HG02840 (cell line): ENCODE data around the gene ADGRF1.
"Not testable (repeated sequence)": the region's sequence is repeated elsewhere in the genome, so short reads cannot be mapped to it uniquely, and the experiment has no call there.

Experiments used
- ATAC-seq: cut with Tn5 transposase; IDR thresholded peaks from one replicate; pipeline ENCODE4 v1.9.1; 2021; ENCODE audit warnings: mild to moderate bottlenecking, moderate library complexity, moderate number of reproducible peaks; ENCODE audit not compliant: unreplicated experiment, low FRiP score

ADGRF1 gene

DNA sequence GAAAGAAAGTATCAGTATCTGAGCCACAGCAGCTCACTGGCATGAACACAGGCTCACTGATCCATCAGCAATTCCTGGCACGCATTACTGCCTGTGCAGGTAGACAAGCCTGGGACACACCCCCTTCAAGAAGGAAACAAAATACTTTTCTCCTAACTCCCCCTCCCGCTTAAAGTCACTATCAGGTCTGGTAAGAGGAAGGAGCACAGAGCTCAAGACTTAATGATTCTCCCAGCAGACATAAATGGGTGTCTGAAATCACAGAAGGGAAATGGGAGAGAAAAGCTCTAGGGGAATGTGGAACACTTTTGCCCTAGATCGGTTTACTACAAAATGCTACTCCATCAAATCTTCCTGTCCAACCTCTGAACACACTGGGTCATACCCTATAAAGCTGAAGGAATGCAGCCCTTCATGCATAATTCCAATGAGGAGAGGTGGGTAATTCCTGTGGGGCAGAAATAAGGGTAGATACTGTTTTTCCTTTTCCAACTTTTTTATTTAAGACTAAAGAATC lies at the start of gene ADGRF1:
Gene ADGRF1 (minus strand): TSS at position 58 of the 517 bp plus-strand sequence. CDS start 13,271 bp downstream, outside the sequence.
- ATAC-seq, result no peak

DNA sequence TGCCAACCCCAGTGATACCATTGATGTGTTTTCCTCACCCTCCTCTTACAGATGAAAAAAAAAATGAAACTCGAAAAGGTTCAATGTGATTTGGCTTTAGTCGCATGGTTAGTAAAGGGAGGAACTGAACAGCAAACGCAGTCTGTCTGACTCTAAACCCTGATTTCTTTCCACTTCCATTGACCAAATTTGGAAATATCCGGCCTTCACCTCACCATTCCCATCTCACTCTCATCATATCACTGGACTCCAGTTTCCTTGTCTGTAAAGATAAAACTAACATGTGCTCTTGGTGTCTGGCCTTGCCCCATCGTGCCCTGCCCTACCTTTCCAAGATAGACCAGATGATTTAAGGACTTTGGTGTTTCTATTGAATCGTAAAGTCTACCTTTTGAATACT lies 48.7 kb upstream of the ADGRF1 start:
- ATAC-seq, result no peak

DNA sequence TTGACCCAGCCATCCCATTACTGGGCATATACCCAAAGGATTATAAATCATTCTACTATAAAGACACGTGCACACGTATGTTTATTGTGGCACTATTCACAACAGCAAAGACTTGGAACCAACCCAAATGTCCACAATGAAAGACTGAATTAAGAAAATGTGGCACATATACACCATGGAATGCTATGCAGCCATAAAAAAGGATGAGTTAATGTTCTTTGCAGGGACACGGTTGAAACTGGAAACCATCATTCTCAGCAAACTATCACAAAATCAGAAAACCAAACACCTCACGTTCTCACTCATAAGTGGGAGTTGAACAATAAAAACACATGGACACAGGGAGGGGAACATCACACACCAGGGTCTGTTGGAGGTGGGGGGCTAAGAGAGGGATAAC lies 47.3 kb upstream of the ADGRF1 start:
- ATAC-seq, result not testable (repeated sequence)

DNA sequence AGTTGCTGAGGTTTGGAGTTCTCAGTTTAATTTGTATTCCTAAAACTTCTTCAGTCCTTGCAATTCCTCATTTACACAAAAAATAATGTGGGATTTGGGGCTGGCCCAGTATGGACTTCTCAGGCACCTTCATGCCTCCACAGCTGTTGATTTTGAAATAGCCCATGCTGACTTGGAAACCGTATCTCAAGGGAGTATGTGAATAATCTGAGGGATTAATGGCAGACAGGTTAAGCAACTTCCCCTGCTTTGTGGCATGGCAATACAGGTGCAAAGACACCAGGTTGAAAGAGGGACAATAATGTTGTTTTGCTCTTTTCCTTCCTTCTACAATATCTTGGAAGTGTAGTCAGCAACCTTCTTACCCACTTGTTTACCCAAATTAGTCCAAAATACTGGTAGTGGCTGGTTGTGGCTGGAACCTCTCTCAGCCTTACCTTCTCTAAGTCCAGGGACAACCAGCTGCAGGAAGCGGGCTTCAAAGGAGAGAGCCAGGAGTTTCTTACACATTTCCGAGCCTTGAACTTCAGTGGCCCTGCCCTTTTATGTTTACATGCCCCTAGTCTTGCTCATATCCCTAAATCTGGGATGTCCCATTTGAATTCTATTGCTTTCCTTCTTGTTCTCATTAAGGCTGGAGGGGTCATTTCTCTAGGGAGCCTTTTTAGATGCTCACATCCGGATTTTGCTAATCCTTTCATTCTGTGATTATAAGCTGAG lies 44.1 kb upstream of the ADGRF1 start:
- no peak for ATAC-seq

GRCh38 chr6:47084610-47085009 lies 42.5 kb upstream of the ADGRF1 start:
- no peak for ATAC-seq

DNA sequence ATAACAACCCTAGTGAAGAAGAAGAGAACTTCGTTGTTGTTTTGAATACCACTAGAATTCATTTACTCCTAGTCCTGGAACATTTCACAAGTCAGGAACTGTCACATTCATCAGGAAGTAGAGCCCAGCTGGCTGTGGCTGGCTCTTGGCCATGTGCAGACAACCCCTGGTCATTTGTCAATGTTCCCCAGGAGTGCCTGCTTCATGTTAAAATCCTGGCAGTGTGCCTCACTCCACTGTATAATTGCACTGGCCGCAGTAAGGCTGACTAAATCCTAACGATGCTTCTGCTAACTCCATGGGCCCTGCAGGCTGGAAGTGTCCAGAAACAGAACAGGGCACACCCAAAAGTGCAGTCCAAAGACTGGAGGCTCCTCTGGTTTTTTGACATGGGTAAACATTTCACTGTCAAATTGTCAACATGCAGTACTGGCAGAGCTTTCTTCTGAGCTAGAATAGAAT lies 41.5 kb upstream of the ADGRF1 start:
- ATAC-seq, result no peak

DNA sequence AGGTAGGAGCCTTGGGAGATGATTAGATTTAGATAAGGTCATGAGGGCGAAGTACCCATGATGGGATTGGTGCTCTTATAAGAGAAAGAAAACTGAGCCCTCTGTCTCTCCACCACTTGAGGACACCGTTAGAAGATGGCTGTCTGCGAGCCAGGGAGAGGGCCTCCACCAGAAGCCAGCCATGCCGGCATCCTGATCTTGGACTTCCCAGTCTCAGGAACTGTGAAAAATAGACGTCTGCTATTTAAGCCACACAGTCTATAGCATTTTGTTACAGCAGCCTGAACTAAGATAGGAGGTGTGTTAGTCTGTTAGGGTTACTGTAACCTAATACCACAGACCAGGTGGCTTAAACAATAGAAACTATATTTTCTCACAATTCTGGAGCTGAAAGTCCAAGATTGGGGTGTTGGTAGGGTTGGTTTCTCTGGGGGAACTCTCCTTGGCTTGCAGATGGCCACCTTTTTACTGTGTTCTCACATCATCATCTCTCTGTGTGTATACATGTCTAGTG lies 38.0 kb upstream of the ADGRF1 start:
- ATAC-seq, result no peak

GRCh38 chr6:47079638-47080037 lies 37.5 kb upstream of the ADGRF1 start:
- ATAC-seq, result no peak

GRCh38 chr6:47078991-47079390 lies 36.9 kb upstream of the ADGRF1 start:
- no peak for ATAC-seq

DNA sequence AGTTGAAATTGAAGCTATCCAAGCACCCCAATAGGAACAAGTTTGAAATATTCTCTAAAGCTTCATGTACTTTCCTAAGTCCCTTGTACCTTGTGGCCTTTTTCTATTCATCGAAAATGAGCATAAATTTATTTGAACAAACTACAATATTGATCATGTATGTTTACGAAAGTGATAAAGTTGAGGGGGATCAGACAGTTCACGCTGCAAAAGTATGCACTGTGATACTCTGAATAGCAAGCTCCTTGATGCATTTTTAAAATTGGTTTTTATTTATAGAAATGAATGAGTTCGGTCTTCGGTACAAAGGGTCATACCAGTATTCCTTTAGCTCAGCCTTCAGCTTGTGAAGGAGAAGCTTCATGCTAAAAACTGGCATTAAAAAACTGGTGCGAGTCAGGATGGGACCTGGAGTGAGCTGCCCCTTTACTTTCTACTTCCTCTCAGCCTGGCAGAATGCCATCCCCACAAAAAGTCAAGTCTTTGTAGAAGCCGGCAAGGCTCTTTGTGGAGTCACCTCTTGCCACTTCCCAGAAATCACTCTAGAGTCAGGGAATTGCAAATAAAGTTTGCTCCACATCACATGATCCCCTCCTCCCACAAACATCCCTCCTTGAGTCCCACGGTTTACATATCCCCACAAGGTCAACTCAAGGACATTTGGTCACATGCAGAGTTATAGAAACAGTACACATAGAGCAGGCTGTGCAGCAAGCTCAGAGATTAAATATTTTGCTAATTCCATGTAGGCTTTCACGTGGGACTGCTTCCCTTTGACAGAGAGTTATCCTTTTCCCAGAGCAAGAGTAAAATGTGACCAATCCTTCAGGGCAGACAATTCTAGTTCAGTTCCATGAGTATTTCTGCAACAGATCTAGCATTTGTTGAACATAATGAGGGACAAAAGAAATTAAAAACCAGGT lies 34.6 kb upstream of the ADGRF1 start:
- ATAC-seq, result no peak

- no peak for ATAC-seq
These were observed 33.7 kb upstream of the ADGRF1 start for GRCh38 chr6:47075741-47076421.

DNA sequence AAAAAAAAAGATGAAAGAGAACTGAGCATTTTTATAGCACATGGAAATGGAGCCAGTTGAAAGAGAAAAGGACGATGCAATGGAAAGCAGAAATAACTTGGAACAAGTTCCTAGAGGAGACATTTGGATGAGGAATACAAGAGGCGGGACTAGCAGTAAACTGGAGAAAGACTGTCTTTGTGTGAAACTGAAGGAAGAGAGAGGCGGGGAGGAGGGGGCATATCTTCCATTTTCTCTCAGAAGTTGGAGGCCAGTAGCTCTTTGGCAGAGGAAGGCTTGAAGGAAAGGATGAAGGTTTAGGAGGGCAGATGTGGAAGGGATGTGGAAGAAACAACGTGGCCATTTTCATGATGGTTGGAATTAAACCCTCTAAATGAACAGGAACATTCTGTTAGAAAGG lies 33.0 kb upstream of the ADGRF1 start:
- ATAC-seq, result no peak

GRCh38 chr6:47073125-47074110 lies 31.3 kb upstream of the ADGRF1 start:
- ATAC-seq, result no peak

DNA sequence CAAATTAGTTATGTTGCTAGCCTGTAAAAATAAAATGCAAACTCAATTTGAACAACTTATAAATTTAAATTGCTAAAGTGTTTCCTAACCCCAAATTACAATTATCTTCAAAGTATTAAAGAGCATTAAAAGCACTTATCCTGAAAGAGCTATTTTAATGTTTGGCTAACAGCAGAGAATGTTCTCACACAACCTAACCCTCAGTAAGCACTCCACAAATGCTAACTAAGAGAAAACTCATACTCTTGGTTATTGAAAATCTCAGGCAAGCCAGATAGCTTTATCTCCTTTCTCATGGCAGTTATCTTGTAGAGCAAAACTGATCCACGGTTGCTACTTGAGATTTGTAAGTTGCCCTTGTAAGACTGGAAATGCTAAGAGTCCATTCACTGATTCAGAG lies 30.5 kb upstream of the ADGRF1 start:
- no peak for ATAC-seq

- no peak for ATAC-seq
These were observed 29.5 kb upstream of the ADGRF1 start for GRCh38 chr6:47071681-47072080.

GRCh38 chr6:47070461-47070860 lies 28.3 kb upstream of the ADGRF1 start:
- no peak for ATAC-seq

DNA sequence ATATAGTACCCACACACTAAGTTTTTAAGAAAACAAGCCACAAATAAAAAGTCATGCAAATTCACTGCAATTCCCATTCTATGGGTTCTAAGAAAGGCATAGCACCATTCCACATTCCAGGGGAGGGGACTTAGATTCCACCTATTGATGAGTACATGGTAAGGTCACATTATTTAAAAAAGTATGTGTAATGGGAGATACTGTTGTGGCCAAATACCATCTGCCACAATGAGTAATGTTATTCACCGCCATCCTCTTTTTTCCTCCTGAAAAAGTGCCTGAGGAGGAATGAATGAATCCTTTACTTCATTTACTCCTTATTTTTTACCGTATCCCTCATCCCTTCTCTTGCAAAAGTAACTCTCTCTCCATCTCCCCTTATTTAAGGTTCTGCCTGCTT lies 27.0 kb upstream of the ADGRF1 start:
- ATAC-seq, result no peak

GRCh38 chr6:47066418-47066817 lies 24.3 kb upstream of the ADGRF1 start:
- no peak for ATAC-seq

DNA sequence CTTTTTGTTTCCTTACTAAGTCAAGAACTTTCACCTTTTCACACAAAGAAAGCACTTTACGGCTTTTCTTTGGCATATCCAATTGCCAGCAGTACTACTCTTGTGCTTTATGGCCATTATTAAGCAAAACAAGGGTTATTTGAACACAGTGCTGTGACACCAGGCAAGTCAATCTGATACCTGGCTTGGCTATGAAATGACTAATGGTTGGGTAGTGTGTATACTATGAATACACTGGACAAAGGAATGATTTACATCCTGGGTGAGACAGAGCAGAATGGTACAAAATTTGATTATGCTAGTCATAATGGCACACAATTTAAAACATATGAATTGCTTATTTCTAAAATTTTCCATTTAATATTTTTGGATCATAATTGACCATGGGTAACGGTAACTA lies 22.1 kb upstream of the ADGRF1 start:
- no peak for ATAC-seq
